Type B pancreatic cell (in vitro differentiated cells): Measurements from ENCODE around the gene KRTAP5-3. TPM values are rescaled to one million over a fixed set of nuclear protein-coding genes. Genes with fewer than 3 reads are reported as not detected.

Source experiments
- DNase-seq: peaks from one replicate; pipeline ENCODE4 v3.0.0; 2021; ENCODE audit warnings: mixed read lengths; ENCODE audit not compliant: unreplicated experiment; ENCODE audit errors: extremely low spot score
- H3K27ac Mint-ChIP-seq: 2 replicates; pipeline ENCODE4 v1.8.0; 2021; ENCODE audit warnings: mild to moderate bottlenecking, mixed read lengths
- H3K27me3 Mint-ChIP-seq: 2 replicates; pipeline ENCODE4 v1.8.0; 2021; ENCODE audit warnings: mixed read lengths
- H3K36me3 Mint-ChIP-seq: 2 replicates; pipeline ENCODE4 v1.8.0; 2021; ENCODE audit warnings: mixed read lengths
- H3K4me1 Mint-ChIP-seq: one replicate; pipeline ENCODE4 v1.8.0; 2021; ENCODE audit warnings: mixed read lengths; ENCODE audit not compliant: unreplicated experiment
- H3K4me3 Mint-ChIP-seq: 2 replicates; pipeline ENCODE4 v1.8.0; 2021; ENCODE audit warnings: mild to moderate bottlenecking, mixed read lengths
- H3K9me3 Mint-ChIP-seq: 2 replicates; pipeline ENCODE4 v1.8.0; 2021; ENCODE audit warnings: mixed read lengths
- CTCF ChIP-seq: fragments of 200-600 bp; sonication (generic); conservative IDR thresholded peaks from 2 replicates; pipeline ENCODE4 v1.5.0; 2021; ENCODE audit warnings: antibody characterized with exemption, mild to moderate bottlenecking
- total RNA-seq: library from RNA; stranded (reverse); gene quantifications from 2 replicates; pipeline ENCODE4 v1.2.1, GENCODE V29; 2021; ENCODE audit warnings: low replicate concordance

The KRTAP5-3 gene
- total RNA-seq, 1 donor from 2014 or later, result not detected

GRCh38 chr11:1645357-1645821 lies 37.1 kb upstream of the KRTAP5-3 start:
- no peaks in the 10 kb centered on the region for H3K9me3 Mint-ChIP-seq
- no peak for TF ChIP-seq CTCF
- DNase-seq, result no peak
- no peak overlapping the region for H3K27ac Mint-ChIP-seq
- peaks cover 9% of the 10 kb centered on the region for H3K27me3 Mint-ChIP-seq
- no peaks in the 10 kb centered on the region for H3K4me1 Mint-ChIP-seq
- H3K4me3 Mint-ChIP-seq, result no peak overlapping the region
- no peaks in the 10 kb centered on the region for H3K36me3 Mint-ChIP-seq

GRCh38 chr11:1644601-1645356 lies 36.5 kb upstream of the KRTAP5-3 start:
- peaks cover 14% of the 10 kb centered on the region for H3K27me3 Mint-ChIP-seq
- no peak overlapping the region for H3K27ac Mint-ChIP-seq
- peaks cover 4% of the 10 kb centered on the region for H3K4me1 Mint-ChIP-seq
- H3K36me3 Mint-ChIP-seq, result no peaks in the 10 kb centered on the region
- no peaks in the 10 kb centered on the region for H3K9me3 Mint-ChIP-seq
- no peak for TF ChIP-seq CTCF
- H3K4me3 Mint-ChIP-seq, result no peak overlapping the region
- DNase-seq, result no peak

GRCh38 chr11:1643146-1643690 lies 35.0 kb upstream of the KRTAP5-3 start:
- no peak for DNase-seq
- Mint-ChIP-seq H3K4me1 (peaks cover 10% of the 10 kb centered on the region), H3K9me3 (no peaks in the 10 kb centered on the region), H3K27me3 (peaks cover 23% of the 10 kb centered on the region), H3K27ac (no peak overlapping the region), H3K36me3 (no peaks in the 10 kb centered on the region), H3K4me3 (no peak overlapping the region)
- TF ChIP-seq CTCF, result no peak

- DNase-seq, result no peak
- H3K27ac Mint-ChIP-seq, result no peak overlapping the region
These were observed 34.3 kb upstream of the KRTAP5-3 start for GRCh38 chr11:1642288-1643145.

More at GRCh38 chr11:1642288-1643145, 34.3 kb upstream of the KRTAP5-3 start:
- H3K36me3 Mint-ChIP-seq, result no peaks in the 10 kb centered on the region
- peaks cover 10% of the 10 kb centered on the region for H3K4me1 Mint-ChIP-seq
- H3K4me3 Mint-ChIP-seq, result no peak overlapping the region
- peaks cover 23% of the 10 kb centered on the region for H3K27me3 Mint-ChIP-seq
- TF ChIP-seq CTCF, result no peak
- H3K9me3 Mint-ChIP-seq, result no peaks in the 10 kb centered on the region
